Mesendoderm (in vitro differentiated cells): Measurements from ENCODE around the gene LMBR1.
"Not testable (repeated sequence)": the region's sequence is repeated elsewhere in the genome, so short reads cannot be mapped to it uniquely, and the experiment has no call there.

Experiments
- DNase-seq: peaks from one replicate; pipeline ENCODE4 v3.0.0; 2013
- H2AK5ac ChIP-seq: 2 replicates; pipeline ENCODE4 v1.6.1; 2013; ENCODE audit warnings: low read length, inconsistent platforms
- H2BK120ac ChIP-seq: 2 replicates; pipeline ENCODE4 v1.6.1; 2013; ENCODE audit warnings: low read depth, mild to moderate bottlenecking, low read length, moderate library complexity, mixed read lengths
- H2BK15ac ChIP-seq: replicated peaks from 2 replicates; pipeline ENCODE4 v1.6.1; 2013; ENCODE audit warnings: low read depth, mild to moderate bottlenecking, moderate library complexity
- H2BK5ac ChIP-seq: 2 replicates; pipeline ENCODE4 v1.6.1; 2013; ENCODE audit warnings: low read length, inconsistent platforms
- H3K18ac ChIP-seq: 2 replicates; pipeline ENCODE4 v1.6.1; 2013; ENCODE audit warnings: mild to moderate bottlenecking, low read length, mixed read lengths
- H3K23ac ChIP-seq: one replicate; pipeline ENCODE4 v1.6.1; 2013; ENCODE audit warnings: low read length
- H3K27ac ChIP-seq: 2 replicates; pipeline ENCODE4 v1.5.1; 2013; ENCODE audit warnings: low read depth, mild to moderate bottlenecking, inconsistent platforms, low read length, moderate library complexity
- H3K27me3 ChIP-seq: 2 replicates; pipeline ENCODE4 v1.6.1; 2013; ENCODE audit warnings: low read length, control low read depth, mild to moderate bottlenecking, inconsistent platforms; ENCODE audit not compliant: insufficient read depth, poor library complexity
- H3K36me3 ChIP-seq: 2 replicates; pipeline ENCODE4 v1.6.1; 2013; ENCODE audit warnings: low read length, inconsistent platforms; ENCODE audit not compliant: control insufficient read depth, insufficient read depth
- H3K4ac ChIP-seq: one replicate; pipeline ENCODE4 v1.6.1; 2013; ENCODE audit warnings: low read depth, mild to moderate bottlenecking, low read length, moderate library complexity
- H3K4me1 ChIP-seq: 2 replicates; pipeline ENCODE4 v1.6.1; 2013; ENCODE audit warnings: low read depth, low read length, inconsistent platforms; ENCODE audit not compliant: control insufficient read depth
- H3K4me2 ChIP-seq: 2 replicates; pipeline ENCODE4 v1.6.1; 2013; ENCODE audit warnings: low read length
- H3K4me3 ChIP-seq: 2 replicates; pipeline ENCODE4 v1.5.1; 2013; ENCODE audit warnings: mild to moderate bottlenecking, low read length
- H3K56ac ChIP-seq: one replicate; pipeline ENCODE4 v1.6.1; 2013; ENCODE audit warnings: low read length
- H3K79me1 ChIP-seq: 2 replicates; pipeline ENCODE4 v1.6.1; 2013; ENCODE audit warnings: low read length, inconsistent platforms
- H3K79me2 ChIP-seq: 2 replicates; pipeline ENCODE4 v1.6.1; 2013; ENCODE audit warnings: mild to moderate bottlenecking, low read length; ENCODE audit not compliant: control insufficient read depth, insufficient read depth
- H3K9ac ChIP-seq: 2 replicates; pipeline ENCODE4 v1.6.1; 2013; ENCODE audit warnings: low read length, inconsistent platforms
- H4K5ac ChIP-seq: one replicate; pipeline ENCODE4 v1.6.1; 2013; ENCODE audit warnings: low read length
- H4K8ac ChIP-seq: one replicate; pipeline ENCODE4 v1.6.1; 2013; ENCODE audit warnings: low read depth, mild to moderate bottlenecking, control low read depth, low read length, moderate library complexity
- WGBS: extraction: QIAGEN DNeasy Blood & Tissue Kit; methylation state at CpG from one replicate; pipeline ENCODE4 v1.1.7; 2013; ENCODE audit warnings: low lambda C conversion rate, missing lambda C conversion rate; ENCODE audit not compliant: insufficient coverage; ENCODE audit errors: extremely low coverage; 5-methylcytosine and 5-hydroxymethylcytosine counted together

Gene LMBR1

DNA sequence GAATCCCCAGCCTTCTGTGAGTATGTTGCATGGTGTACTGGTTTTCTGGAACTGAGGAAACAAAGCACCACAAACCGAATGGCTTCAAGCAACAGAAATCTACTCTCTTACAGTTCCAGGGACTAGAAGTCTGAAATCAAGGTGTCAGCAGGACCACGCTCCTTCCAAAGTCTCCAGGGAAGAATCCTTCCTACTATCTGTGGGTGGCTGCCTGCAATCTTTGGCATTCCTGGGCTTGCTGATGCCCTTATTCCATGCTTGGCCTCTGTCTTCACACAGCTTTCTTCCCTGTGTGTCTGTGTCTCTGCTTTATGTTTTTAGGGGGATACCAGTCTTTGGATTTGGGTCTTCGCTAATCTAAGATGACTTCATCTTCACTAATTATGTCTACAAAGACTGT lies 81.3 kb downstream of the LMBR1 start:
- Histone ChIP-seq H3K79me2 (no peaks in the 10 kb centered on the region), H3K23ac (no peak overlapping the region), H3K4me2 (no peak overlapping the region), H3K9ac (no peak overlapping the region), H3K4me1 (no peaks in the 10 kb centered on the region), H3K79me1 (no peaks in the 10 kb centered on the region), H4K5ac (no peak overlapping the region), H3K27ac (no peak overlapping the region), H3K36me3 (no peaks in the 10 kb centered on the region), H2BK15ac (no peak overlapping the region), H2BK120ac (no peak overlapping the region), H2BK5ac (no peak overlapping the region), H3K4ac (no peak overlapping the region), H3K4me3 (no peak overlapping the region), H2AK5ac (no peak overlapping the region), H3K56ac (no peak overlapping the region), H3K18ac (no peak overlapping the region), H3K27me3 (no peaks in the 10 kb centered on the region), H4K8ac (no peak overlapping the region)
- WGBS = no CpG with 5 or more reads among the region's 3 CpGs
- DNase-seq = no peak

DNA sequence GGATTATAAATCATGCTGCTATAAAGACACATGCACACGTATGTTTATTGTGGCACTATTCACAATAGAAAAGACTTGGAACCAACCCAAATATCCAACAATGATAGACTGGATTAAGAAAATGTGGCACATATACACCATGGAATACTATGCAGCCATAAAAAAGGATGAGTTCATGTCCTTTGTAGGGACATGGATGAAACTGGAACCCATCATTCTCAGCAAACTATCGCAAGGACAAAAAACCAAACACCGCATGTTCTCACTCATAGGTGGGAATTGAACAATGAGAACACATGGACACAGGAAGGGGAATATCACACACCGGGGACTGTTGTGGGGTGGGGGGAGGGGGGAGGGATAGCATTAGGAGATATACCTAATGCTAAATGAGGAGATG lies 89.3 kb downstream of the LMBR1 start:
- not testable (repeated sequence) for H2BK15ac ChIP-seq, H3K79me2 ChIP-seq, H3K27ac ChIP-seq, H4K5ac ChIP-seq, H3K4me3 ChIP-seq, H3K79me1 ChIP-seq, H3K4ac ChIP-seq, H3K4me2 ChIP-seq, H2AK5ac ChIP-seq, H3K27me3 ChIP-seq, H3K36me3 ChIP-seq, H3K4me1 ChIP-seq, H2BK120ac ChIP-seq, H3K18ac ChIP-seq, H3K9ac ChIP-seq, H3K56ac ChIP-seq, H4K8ac ChIP-seq, H2BK5ac ChIP-seq, H3K23ac ChIP-seq, DNase-seq
- no CpG with 5 or more reads among the region's 4 CpGs for WGBS

GRCh38 chr7:156802214-156802613 lies 90.8 kb downstream of the LMBR1 start:
- H3K36me3 ChIP-seq = no peaks in the 10 kb centered on the region
- H3K18ac ChIP-seq = no peak overlapping the region
- no peak overlapping the region for H4K5ac ChIP-seq
- H3K56ac ChIP-seq = no peak overlapping the region
- H2AK5ac ChIP-seq = no peak overlapping the region
- no peak overlapping the region for H3K4ac ChIP-seq
- no peak overlapping the region for H3K4me2 ChIP-seq
- H2BK15ac ChIP-seq = no peak overlapping the region
- no peak overlapping the region for H4K8ac ChIP-seq
- no peak overlapping the region for H2BK120ac ChIP-seq
- no CpG with 5 or more reads among the region's 3 CpGs for WGBS
- H3K27me3 ChIP-seq = no peaks in the 10 kb centered on the region
- no peak overlapping the region for H3K27ac ChIP-seq
- H2BK5ac ChIP-seq = no peak overlapping the region
- no peak overlapping the region for H3K4me3 ChIP-seq
- H3K9ac ChIP-seq = no peak overlapping the region
- H3K79me1 ChIP-seq = no peaks in the 10 kb centered on the region
- H3K4me1 ChIP-seq = no peaks in the 10 kb centered on the region
- no peaks in the 10 kb centered on the region for H3K79me2 ChIP-seq
- no peak for DNase-seq
- H3K23ac ChIP-seq = no peak overlapping the region

- H3K4me1 ChIP-seq = peaks cover 4% of the 10 kb centered on the region
- WGBS = no CpG with 5 or more reads among the region's 4 CpGs
- H2BK5ac ChIP-seq = no peak overlapping the region
- H3K36me3 ChIP-seq = no peaks in the 10 kb centered on the region
- no peak overlapping the region for H4K8ac ChIP-seq
- H3K4ac ChIP-seq = no peak overlapping the region
- no peak overlapping the region for H3K56ac ChIP-seq
- DNase-seq = no peak
- H3K18ac ChIP-seq = no peak overlapping the region
- H3K27me3 ChIP-seq = no peaks in the 10 kb centered on the region
- H3K79me1 ChIP-seq = no peaks in the 10 kb centered on the region
- H3K79me2 ChIP-seq = no peaks in the 10 kb centered on the region
- H3K23ac ChIP-seq = no peak overlapping the region
- no peak overlapping the region for H2BK120ac ChIP-seq
- no peak overlapping the region for H4K5ac ChIP-seq
- H2AK5ac ChIP-seq = no peak overlapping the region
- no peak overlapping the region for H3K4me2 ChIP-seq
- no peak overlapping the region for H3K9ac ChIP-seq
- no peak overlapping the region for H3K27ac ChIP-seq
- no peak overlapping the region for H2BK15ac ChIP-seq
- no peak overlapping the region for H3K4me3 ChIP-seq
Observed at GRCh38 chr7:156795415-156795814, 97.6 kb downstream of the LMBR1 start.

GRCh38 chr7:156793334-156793733 lies 99.6 kb downstream of the LMBR1 start:
- Histone ChIP-seq H4K8ac (no peak overlapping the region), H3K18ac (no peak overlapping the region), H4K5ac (no peak overlapping the region), H3K23ac (no peak overlapping the region), H3K9ac (no peak overlapping the region), H2BK15ac (no peak overlapping the region), H3K79me1 (no peaks in the 10 kb centered on the region), H3K27ac (no peak overlapping the region), H3K79me2 (no peaks in the 10 kb centered on the region), H2BK5ac (no peak overlapping the region), H3K4me3 (no peak overlapping the region), H2AK5ac (no peak overlapping the region), H3K4ac (no peak overlapping the region), H3K4me2 (no peak overlapping the region), H3K4me1 (peaks cover 6% of the 10 kb centered on the region), H3K36me3 (no peaks in the 10 kb centered on the region), H2BK120ac (no peak overlapping the region), H3K27me3 (no peaks in the 10 kb centered on the region), H3K56ac (no peak overlapping the region)
- DNase-seq = no peak
- WGBS = 100% methylated on average over 1 of the region's 2 CpGs

DNA sequence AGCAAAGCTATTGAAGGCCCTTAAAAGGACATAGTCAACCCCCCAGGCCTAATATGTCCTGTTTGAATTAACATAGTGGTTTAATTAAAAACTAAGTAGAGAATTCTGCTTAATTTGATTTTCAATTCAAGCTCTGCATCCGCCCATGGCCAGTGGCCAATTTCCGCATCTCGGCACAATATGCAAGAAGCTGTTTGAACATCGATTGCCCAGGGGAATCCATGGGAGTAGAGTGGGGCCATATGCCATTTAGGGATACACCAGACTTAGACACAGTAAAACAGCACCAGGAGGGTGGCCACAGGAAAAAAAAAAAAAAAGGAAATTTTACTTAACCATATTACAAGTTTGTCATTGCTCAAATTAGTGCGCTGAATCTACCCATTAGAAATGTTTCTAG lies 100.4 kb downstream of the LMBR1 start:
- Histone ChIP-seq H4K8ac (no peak overlapping the region), H3K4me1 (peaks cover 6% of the 10 kb centered on the region)
- DNase-seq = no peak

More for the DNA sequence above, 100.4 kb downstream of the LMBR1 start:
- no CpG with 5 or more reads among the region's 5 CpGs for WGBS
- Histone ChIP-seq H3K56ac (no peak overlapping the region), H2AK5ac (no peak overlapping the region), H3K4ac (no peak overlapping the region), H2BK5ac (no peak overlapping the region), H3K4me3 (no peak overlapping the region), H3K18ac (no peak overlapping the region), H3K36me3 (no peaks in the 10 kb centered on the region), H4K5ac (no peak overlapping the region), H3K27ac (no peak overlapping the region), H3K79me1 (no peaks in the 10 kb centered on the region), H3K4me2 (no peak overlapping the region), H3K9ac (no peak overlapping the region), H3K79me2 (no peaks in the 10 kb centered on the region), H3K27me3 (no peaks in the 10 kb centered on the region), H2BK15ac (no peak overlapping the region), H3K23ac (no peak overlapping the region), H2BK120ac (no peak overlapping the region)
